IPS-11a (cell line): ENCODE measurements around the gene EEFSEC.
A peak's percentile ranks its signal among the peaks of the same experiment; 100 is the strongest.

ENCODE experiments used
- H3K4me3 ChIP-seq: one replicate; pipeline ENCODE4 v1.5.1; 2013; ENCODE audit warnings: low read depth, low read length, control low read depth

The EEFSEC gene

DNA sequence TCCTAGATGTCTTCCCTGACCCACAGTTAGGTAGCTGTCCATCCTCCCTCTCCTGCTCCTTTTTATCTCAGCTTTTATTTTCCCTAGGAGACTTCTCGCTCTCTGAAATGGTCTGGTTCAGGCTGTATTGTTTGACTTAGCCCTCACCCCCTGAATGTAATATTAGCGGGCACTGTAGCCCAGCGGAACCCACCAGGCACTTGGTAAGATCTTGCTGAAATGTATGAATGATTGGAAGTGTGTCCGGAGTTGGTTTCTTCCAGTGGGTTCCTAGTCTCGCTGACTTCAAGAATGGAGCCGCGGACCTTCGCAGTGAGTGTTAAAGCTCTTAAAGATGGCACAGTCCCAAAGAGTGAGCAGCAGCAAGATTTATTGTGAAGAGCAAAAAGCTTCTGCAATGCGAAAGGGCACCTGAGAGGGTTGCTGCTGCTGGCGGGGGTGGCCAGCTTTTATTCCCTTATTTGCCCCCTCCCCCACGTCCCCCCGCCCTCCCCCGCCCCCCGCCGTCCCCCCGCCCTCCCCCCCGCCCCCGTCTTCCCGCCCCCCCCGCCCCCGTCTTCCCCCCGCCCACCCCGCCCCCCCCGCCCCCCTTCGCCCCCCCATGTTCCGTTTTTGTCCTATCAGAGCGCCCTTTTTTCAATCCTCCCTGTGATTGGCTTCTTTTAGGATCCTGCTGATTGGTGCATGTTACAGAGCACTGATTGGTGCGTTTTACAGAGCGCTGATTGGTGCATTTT lies 694 bp upstream of the EEFSEC start:
- peak overlapping the region; percentile 89 for H3K4me3 ChIP-seq

DNA sequence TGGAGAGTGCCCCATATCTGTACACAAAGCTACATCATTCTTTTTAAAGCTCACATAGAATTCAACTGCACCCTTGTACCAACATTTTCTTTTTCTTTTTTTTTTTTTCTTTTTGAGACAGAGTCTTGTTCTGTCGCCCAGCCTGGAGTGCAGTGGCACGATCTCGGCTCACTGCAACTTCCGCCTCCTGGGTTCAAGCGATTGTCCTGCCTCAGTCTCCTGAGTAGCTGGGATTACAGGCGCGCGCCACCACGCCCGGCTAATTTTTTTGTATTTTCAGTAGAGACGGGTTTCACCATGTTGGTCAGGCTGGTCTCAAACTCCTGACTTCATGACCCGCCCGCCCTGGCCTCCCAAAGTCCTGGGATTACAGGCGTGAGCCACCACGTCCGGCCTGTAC lies 1.1 kb downstream of the EEFSEC start:
- peak overlapping the region; percentile 89 for H3K4me3 ChIP-seq

DNA sequence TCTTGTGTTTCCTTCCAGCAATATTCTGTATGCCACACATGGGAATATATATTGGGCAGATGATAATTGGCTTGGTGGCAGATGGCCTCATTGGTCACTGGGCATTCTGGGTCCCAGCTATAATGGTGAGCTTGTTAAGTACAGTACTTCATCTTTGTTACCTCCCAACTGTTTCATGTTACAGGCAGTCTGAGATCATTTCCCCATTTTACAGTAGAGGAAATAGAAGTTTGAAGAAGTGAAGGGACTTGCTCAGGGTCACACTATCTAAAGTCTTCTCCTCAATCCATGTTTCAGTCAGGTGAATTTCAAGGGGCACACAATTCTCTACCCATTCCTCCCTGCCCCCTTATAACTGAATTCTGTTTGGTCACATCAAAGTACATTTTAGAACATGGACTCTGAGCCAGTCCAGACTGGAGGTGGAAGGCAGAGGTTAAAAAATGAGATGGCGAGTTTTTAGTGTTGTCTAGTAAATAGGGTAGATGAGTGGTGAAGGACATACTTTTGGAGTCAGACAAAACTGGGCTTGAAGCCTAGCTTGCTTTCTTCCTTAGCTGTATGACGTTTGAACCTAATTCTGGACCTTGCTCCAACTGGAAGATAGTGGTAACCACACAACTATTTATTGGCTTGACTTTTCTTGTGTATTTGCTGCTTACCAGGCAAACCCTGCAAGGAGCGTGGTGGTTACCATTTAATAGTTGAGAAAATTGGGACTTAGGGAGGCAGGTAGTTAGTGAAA lies 2.5 kb downstream of the EEFSEC start:
- H3K4me3 ChIP-seq: no peak overlapping the region

DNA sequence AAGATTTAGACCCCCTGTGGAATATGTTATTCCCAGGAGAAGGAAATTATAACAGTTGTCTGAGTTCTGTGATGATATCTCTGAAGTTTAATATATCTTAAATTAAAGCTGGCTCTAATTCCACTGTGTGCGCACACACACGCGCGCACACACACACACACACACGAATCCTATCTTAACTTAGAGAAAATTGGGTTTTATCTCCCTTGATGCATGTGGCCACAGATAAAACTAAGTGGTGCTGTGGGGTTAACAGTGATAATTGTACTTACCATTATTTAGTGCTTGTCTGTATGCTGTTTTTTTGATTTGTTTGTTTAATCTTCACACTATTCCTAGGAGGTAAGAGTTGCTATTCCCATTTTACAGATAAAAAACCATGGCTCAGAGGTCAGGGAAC lies 7.4 kb downstream of the EEFSEC start:
- no peak overlapping the region for H3K4me3 ChIP-seq

DNA sequence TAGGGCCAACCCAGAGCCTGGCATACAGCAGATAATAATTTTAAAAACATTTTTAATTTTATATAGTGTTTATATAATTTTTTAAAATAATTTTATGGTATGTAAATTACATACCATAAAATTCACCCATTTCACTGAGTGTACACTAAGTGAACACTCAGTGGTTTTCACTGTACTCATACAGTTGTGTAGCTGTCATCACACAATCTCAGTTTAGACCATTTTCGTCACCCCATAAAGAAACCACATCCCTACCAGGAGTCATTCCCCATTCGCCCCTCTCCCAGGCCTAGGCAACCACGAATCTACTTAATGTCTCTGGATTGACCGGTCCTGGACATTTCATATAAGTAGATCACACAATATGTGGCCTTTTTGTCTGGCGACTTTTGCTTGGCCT lies 10.2 kb downstream of the EEFSEC start:
- no peak overlapping the region for H3K4me3 ChIP-seq

DNA sequence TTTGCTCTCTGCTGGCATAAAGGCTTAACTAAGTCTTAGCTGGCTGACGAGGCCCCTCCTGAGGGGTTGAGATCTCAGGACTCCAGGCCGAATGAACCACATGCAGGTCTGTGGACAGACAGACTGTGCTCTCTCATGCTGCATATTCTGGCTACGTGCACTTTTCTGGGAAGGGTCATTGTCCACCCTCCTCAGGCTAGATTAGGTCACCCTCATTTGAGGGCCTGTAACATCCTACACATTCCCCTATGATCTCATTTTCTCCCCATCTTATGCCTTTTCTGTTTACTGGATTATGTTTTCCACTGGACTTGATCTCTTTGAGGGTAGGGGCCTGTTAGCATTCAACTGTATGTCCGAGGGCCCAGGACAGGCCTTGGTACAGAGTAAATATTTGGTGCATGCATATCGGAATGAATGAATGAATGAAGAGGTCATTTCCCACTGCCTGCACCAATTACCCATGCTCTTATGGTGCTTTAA lies 13.7 kb downstream of the EEFSEC start:
- no peak overlapping the region for H3K4me3 ChIP-seq

DNA sequence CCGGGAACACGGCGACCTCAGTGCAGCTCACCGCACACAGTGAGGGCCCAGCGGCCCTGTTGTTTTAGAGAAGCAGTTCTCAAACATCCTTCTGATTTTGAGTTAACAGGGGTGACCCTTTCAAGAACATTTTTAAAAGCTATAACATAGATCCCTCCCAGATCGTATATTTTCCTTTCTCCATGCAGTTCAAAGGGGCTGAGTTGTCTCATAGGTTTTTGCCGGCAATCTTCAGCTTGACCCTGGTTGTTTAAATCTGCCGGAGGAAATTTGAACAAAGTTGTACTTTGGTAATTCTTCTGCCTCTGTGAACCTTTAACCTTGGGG lies 14.3 kb downstream of the EEFSEC start:
- no peak overlapping the region for H3K4me3 ChIP-seq

DNA sequence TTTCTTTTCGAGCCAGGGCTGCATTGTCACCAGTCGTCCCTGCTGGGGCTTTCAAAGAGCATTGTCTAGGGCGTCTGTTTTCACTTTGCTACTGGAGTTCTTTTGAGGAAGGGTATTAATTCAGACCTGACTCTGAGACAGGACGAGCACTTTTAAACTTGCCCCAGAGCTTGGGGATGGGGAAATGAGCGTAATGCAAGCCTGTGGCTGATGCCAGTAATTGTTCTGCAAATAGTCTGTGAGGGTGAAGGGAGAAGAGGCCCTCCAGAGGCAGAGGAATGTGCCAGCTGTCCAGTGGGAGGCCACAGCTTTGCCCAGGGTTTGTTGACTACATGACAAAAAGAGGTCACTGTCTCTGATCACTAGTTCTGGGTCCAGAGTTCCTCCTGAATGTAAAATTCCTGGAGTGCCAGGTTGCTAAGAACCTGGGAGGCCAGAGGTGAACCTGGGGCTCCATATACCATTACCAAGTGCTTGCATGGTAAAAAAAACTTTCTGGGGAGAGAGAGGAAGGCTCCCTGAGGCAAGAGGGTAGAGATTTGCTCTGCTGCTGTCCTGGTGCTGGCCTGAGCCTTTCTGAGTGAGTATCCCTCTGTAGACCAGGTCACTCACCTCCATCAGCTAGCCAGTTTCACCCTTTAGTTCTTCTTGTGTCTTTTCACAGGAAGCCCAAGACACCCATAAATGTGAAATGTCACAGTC lies 14.8 kb downstream of the EEFSEC start:
- H3K4me3 ChIP-seq: no peak overlapping the region

DNA sequence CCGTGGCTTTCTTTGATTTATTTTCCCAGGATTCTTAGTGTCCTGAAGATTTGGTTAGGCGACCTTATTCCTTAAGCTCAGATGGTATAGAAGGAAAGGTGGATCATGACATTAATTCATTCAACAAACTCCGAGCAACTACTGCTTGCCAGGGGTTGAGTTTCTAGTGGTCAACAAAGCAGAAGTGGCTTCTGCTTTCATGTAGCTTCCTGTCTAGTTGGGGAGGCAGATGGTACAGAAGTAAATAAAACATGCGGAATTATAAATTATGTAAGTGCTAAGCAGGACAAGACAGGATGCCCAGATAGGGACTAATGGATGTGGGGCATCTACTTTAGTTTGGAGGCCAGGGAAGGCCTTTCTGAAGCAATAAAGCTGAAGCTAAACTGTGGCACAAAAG lies 15.6 kb downstream of the EEFSEC start:
- no peak overlapping the region for H3K4me3 ChIP-seq

DNA sequence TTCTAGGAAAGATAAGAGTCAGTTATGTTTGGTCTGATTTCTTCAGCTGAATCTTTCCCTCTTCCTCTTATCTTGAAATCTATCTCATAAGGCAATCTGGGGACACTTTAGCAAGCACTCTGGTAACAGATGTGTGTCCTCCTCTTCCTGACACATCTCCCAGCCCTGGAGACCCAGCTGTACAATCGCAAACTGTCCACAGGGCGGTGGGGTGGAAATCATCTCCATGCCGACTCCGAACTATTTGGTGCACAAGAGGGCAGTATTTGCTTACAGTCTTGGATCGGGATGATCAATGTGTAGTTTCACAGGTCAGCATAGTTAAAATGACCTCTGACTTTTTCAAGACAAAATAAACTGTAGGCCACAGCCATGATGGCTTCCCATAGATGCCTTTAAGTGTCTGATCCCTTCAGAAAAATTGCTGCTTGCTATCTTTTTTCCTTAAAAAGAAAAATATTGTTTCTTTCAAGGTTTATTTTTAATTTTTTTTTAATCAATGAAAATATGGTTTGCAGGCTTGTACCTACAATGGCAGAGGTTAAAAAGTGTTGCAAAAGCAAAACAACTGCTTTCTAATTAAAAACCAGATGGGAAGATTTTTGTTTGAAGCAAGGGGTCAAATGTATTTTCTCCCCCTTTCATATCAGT lies 17.7 kb downstream of the EEFSEC start:
- no peak overlapping the region for H3K4me3 ChIP-seq

DNA sequence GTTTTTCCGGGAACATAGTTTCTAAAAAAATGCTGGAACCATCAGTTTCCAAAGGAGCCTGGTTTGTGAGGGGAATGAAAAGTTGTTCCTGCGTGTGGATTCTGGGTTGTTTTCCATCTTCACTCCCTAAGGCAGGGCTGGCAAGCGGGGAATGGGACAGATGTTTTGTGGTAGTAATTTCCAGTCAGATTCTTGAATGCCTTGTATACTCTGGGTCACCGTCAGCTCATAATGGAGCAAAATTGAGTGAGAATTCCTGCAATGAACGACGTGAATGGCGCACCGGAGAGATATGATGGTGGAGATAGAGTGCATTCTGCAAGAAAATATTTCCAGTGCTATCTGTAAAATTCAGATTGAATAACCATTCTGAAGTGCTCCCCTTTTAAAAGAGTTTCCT lies 19.9 kb downstream of the EEFSEC start:
- H3K4me3 ChIP-seq: no peak overlapping the region

DNA sequence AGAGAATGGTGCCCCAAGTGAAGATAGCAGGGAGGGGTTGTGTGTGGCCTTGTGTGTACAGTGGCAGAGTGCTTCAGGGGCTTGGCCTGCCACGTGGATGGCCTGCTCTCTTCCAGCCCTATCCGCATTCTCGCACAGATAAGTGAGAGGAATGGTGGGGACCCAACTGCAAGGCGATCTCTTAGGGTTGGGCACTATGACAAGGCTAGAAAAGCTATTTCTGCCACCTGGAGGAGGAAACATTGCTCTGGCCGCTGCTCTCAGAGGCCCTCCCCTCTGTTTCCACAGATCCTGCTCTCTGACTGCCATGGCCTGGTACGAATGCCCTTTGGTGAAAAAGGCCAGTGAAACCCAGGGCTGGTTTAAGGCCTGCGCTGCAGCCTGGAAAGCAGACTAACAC lies 20.6 kb downstream of the EEFSEC start:
- no peak overlapping the region for H3K4me3 ChIP-seq

DNA sequence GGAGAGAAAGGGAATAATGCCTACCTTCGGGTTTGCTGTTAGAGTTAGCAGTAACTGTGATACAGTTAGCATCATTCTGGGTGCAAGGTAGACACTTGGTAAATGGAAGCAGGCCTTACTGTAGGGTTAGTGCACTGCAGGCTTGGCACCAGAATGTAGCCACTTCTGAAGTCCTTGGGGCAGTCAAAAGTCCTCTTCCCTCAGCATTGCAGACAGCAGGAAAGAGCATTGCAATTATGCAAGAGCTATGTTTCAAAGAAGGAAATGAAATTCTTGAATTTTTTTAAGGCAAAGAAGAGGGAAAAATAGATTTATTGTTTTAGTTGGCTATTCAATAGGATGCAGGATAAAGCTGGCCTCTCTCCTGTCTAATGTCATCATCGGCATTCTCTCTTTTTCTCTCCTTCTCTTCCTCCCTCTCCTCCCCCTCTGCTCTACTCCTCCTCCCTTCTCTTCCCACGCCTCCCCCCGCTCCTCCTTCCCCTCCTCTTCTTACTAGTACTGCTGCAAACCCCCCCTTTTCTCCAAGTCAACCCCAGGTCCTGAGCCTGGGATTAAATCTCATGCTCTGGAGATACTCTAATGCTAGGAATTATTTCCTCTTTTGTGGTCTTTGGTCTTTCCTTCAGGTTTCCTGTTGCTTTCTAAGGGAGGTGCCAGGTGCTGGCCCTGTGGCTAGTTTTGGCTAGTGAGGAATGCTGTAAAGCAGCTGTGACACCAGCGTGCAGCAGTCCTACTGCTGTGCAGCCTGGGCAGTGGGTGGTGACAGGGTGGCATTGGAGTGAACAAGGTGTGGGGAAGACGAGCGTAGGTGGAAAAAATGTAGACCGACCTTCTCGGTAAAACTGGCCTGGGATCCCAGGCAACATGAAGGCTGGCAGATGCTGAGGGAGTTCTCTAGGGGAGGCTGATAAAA lies 21.7 kb downstream of the EEFSEC start:
- no peak overlapping the region for H3K4me3 ChIP-seq

DNA sequence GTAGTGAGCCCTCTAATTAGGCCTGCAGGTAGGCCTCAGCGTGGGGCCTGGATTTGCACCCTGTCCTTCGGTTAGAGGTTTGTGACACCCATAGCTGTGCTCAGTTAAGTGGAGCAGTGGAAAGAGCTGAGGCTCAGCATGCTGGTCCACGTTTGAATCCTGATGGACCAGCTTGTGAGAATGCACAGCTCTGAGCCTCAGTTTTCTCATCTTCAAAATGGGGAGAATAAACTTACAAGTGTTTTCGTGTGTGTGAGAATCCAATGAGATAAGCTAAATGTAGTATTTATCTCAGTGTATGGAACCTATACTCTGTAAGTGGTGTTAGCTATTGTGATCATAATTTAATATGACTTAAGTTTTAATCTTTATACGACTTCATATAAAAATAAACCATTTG lies 22.5 kb downstream of the EEFSEC start:
- no peak overlapping the region for H3K4me3 ChIP-seq

DNA sequence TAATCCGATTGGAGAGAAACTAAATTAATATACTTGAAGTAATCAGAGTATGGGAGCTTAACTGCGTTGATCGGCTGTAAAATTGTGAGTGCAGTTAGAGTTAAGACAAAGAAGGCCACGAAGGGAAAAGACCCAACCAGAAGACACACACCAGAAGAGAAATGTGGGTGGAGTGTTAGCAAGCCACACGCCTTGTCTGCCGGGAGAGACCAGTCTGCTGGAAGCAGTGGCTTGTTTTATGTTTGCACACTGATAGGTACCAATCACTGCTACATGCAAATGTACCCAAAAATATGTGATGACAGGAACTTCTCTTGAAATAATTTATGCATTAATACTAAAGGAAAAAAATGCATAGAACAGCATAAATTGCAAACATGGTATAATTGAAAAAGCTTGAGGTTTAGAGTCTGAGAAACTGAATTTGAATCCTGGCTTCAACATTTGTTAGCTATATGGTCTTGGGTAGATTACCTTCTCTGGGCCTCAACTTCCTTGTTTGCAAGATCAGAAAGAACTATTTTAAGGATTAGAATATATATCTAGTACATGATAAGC lies 23.1 kb downstream of the EEFSEC start:
- no peak overlapping the region for H3K4me3 ChIP-seq

DNA sequence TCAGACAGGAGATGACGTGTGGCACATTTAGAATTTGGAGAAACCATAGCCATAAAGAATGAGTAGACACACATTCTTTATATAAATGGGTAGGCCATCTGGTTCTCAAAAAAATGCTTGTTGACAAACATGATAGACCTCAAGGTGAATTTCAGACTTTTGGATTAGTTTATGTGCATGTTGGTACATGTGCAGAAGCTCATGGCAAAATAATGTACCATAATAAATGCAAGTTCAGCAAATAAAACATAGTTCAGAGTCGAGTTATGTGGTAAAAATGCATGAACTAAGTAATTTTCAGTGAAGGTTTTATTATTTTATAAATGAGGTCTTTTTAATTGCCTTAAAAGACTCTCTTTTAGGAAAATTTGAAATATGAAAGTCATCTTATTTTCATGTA lies 24.6 kb downstream of the EEFSEC start:
- H3K4me3 ChIP-seq: no peak overlapping the region

DNA sequence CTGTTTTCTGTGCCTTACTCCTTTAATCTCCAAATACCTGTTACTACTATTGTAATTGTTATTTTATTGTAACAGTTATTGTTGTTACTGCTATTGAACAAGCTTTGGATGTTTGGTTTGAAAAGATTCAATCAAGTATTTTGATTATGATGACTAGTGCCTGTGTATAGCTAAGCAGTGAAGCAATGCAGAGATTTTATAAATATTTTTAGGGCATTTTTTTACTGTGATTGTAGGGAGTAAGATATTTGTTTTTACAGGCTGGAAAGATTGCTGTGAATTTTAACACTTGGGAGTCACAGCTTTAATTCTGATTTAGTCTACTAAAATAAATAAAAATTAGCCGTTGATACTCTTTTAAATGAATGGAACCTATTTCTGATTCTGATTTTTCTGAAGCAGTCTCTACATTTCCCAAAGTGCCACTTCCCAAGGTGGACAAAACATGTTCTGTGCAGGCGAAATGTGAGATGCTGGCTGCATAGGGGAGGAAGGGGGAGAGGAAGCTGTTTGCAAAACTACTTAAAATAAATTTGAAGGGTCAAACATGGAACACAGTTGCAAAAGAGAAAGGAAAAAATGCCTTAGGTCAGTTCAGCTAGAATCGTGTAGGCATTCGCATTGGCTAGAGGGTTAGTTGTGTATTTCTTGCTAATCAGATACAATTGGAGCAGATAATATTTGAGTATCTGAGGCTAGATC lies 25.7 kb downstream of the EEFSEC start:
- no peak overlapping the region for H3K4me3 ChIP-seq

DNA sequence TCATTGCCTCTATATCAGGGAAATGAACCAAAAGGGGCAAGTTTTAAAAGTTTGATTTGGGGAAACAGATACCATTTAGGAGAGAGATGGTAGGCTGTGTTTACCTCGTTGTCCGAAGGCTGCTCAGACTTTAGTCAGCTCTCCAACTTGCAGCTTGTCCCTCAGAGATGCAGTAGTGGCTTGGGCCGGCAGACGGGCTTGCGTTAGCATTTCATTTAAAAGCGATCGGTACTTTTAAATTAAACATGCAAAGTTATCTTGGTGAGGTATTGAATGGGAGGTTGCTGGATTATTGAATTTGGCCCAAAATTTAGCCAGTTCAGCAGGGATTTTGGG lies 26.2 kb downstream of the EEFSEC start:
- no peak overlapping the region for H3K4me3 ChIP-seq

DNA sequence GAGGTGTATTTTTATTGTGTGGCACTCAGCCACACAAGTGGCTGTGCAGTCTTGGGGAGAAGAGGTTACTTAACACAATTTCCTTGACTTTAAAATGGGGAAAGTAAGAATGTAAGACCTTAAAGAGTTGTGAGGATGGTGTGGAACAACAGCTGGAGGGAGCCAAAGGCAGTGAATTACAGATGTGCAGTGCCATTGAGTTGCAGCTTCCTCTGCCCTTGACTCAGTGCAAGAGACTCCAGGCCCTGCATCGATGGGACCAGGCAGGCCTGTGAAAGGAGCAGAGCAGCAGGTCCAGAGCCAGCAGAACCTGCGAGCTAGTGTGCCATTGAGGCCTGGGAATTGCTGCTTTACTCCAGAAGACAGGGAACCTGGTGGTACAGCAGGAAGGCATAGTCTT lies 27.2 kb downstream of the EEFSEC start:
- H3K4me3 ChIP-seq: no peak overlapping the region

DNA sequence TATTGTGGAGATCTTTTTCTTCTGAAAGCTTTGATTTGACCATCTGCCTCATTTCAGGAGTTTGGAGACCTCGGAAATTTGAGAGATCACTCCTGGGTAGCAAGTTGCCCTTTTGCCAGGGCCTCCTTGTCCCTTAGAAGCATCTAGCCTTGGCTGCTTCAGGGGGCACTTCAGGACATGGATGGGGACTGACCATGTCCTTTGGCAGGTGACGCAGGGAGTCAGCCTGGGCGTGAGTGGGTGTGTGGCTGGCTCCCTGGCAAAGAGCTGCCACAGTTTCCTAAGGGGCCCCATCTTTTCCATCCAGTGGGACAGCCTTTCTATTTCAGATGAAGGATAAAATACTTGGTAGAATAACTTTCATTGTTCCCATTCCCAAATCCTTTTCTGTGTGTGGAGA lies 27.6 kb downstream of the EEFSEC start:
- no peak overlapping the region for H3K4me3 ChIP-seq
